ENCODE data around the gene BDNF.

DNA sequence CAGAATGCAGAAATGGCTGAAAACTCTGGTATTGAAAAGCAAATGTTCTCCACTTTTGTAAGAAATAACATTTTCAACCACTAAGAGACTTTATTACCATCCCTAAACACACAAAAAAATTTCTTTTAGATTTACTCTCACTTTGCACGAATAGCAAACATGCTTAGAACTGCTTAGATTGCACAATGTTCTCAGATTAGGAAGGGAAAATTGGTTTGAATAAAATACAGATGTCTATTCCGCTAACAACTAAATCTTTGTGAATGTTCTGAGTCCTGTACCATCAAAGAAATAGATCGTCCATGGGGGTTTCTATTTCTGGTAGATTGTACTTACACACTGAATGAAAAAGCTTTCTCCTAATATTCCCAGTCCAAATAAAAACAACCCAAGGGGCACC lies 40.1 kb downstream of the BDNF start:
- TF ChIP-seq, protein P1, sequence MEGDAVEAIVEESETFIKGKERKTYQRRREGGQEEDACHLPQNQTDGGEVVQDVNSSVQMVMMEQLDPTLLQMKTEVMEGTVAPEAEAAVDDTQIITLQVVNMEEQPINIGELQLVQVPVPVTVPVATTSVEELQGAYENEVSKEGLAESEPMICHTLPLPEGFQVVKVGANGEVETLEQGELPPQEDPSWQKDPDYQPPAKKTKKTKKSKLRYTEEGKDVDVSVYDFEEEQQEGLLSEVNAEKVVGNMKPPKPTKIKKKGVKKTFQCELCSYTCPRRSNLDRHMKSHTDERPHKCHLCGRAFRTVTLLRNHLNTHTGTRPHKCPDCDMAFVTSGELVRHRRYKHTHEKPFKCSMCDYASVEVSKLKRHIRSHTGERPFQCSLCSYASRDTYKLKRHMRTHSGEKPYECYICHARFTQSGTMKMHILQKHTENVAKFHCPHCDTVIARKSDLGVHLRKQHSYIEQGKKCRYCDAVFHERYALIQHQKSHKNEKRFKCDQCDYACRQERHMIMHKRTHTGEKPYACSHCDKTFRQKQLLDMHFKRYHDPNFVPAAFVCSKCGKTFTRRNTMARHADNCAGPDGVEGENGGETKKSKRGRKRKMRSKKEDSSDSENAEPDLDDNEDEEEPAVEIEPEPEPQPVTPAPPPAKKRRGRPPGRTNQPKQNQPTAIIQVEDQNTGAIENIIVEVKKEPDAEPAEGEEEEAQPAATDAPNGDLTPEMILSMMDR (IDR thresholded peaks at IDR 0.05; ENCODE audit: low read depth, low read length, missing input control), result no peak
- TF ChIP-seq, protein P2, sequence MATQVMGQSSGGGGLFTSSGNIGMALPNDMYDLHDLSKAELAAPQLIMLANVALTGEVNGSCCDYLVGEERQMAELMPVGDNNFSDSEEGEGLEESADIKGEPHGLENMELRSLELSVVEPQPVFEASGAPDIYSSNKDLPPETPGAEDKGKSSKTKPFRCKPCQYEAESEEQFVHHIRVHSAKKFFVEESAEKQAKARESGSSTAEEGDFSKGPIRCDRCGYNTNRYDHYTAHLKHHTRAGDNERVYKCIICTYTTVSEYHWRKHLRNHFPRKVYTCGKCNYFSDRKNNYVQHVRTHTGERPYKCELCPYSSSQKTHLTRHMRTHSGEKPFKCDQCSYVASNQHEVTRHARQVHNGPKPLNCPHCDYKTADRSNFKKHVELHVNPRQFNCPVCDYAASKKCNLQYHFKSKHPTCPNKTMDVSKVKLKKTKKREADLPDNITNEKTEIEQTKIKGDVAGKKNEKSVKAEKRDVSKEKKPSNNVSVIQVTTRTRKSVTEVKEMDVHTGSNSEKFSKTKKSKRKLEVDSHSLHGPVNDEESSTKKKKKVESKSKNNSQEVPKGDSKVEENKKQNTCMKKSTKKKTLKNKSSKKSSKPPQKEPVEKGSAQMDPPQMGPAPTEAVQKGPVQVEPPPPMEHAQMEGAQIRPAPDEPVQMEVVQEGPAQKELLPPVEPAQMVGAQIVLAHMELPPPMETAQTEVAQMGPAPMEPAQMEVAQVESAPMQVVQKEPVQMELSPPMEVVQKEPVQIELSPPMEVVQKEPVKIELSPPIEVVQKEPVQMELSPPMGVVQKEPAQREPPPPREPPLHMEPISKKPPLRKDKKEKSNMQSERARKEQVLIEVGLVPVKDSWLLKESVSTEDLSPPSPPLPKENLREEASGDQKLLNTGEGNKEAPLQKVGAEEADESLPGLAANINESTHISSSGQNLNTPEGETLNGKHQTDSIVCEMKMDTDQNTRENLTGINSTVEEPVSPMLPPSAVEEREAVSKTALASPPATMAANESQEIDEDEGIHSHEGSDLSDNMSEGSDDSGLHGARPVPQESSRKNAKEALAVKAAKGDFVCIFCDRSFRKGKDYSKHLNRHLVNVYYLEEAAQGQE (IDR thresholded peaks at IDR 0.05), result no peak
- TF ChIP-seq JUND (IDR thresholded peaks at IDR 0.05) (no peak), RAD21 (IDR thresholded peaks at IDR 0.05) (no peak), RXRA (IDR thresholded peaks at IDR 0.05) (no peak), GABPA (IDR thresholded peaks at IDR 0.05 in 1 of 2, conservative IDR thresholded peaks at IDR 0.05 in 1 of 2) (no peak)

Data from liver (tissue), 3 donors.